ENCODE results near the gene ST6GALNAC3.

DNA sequence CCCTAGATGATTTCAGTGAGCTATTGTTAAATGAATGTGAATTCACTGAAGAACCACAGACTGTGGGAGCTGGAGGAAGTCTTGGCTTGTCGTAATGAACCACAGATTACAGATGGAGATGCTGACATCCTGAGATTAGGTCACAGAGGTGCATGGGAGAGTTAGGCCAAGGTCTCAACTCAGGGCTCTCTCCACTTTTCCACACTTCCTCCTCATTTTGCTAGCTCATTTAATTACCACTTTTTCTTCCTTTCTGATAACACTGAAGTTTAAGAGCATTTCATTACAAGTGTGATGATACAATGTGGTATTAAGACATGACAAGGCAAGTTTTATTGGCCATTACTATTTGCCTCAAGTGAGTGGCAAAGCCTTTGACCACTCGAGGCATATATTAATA lies 30.8 kb downstream of the ST6GALNAC3 start:
- TF ChIP-seq GATA2 (IDR thresholded peaks at IDR 0.05; ENCODE audit: low read depth, low read length): no peak
- no peak for TF ChIP-seq GATA3 (IDR thresholded peaks at IDR 0.05; ENCODE audit: low read depth, low read length)
